Mucosa of descending colon (tissue), 3 donors: ENCODE data around the gene ANO9. TPM values are rescaled to one million over a fixed set of nuclear protein-coding genes. Genes with fewer than 3 reads are reported as not detected.
A peak's percentile ranks its signal among the peaks of the same experiment; 100 is the strongest.

Experiments used
- ATAC-seq: fragments of 200-7000 bp; cut with Tn5 transposase; one replicate; pipeline ENCODE4 v1.9.1; 2020; ENCODE audit warnings: mild to moderate bottlenecking, moderate library complexity
- DNase-seq, 3 donors: peaks; one replicate each; pipeline ENCODE4 v3.0.0-alpha.2; 2020
- H3K36me3 ChIP-seq: fragments of 200-600 bp; one replicate; pipeline ENCODE4 v1.8.0; 2021; ENCODE audit warnings: low read depth, mild to moderate bottlenecking
- H3K4me1 ChIP-seq: fragments of 200-600 bp; one replicate; pipeline ENCODE4 v1.8.0; 2021; ENCODE audit warnings: low read depth, mild to moderate bottlenecking
- H3K4me3 ChIP-seq: fragments of 200-600 bp; one replicate; pipeline ENCODE4 v1.8.0; 2021; ENCODE audit warnings: mild to moderate bottlenecking
- H3K9me3 ChIP-seq: fragments of 200-600 bp; one replicate; pipeline ENCODE4 v1.8.0; 2021; ENCODE audit warnings: mild to moderate bottlenecking
- intact Hi-C, 2 donors: fragments of 100-400 bp; cut with DNase I in 1 of 2; cut with micrococcal nuclease in 1 of 2; formaldehyde crosslinking; loops; one replicate each; pipeline versions ENCODE4 v1.11.0 to v1.11.1; 2022; cut with DNase I, micrococcal nuclease
- total RNA-seq, 3 donors: library from RNA; stranded (reverse); fragmentation: NEBNext Ultra II Directional in 2 of 3; extraction: Animal tissue kit (Norgen Biotek cat#: 25700) in 2 of 3; gene quantifications; one replicate each; pipeline versions ENCODE4 v1.2.1 to v1.2.4, GENCODE V29; 2021 to 2023
- TF ChIP-seq, protein P1 (sequence below): fragments of 200-600 bp; IDR thresholded peaks from one replicate; pipeline ENCODE4 v1.8.0; 2022; ENCODE audit warnings: antibody characterized with exemption, mild to moderate bottlenecking
- donor health status: DM: no; HTN: no; CAD: no; lungs with moderate emphysema.
- donor health status: DM: no; HTN: no; CAD: no.
- donor health status: DM: no; HTN: yes; CAD: no.

Gene ANO9
- total RNA-seq, 3 donors from 2014 or later: 85.2 to 179 (median 131) TPM

DNA sequence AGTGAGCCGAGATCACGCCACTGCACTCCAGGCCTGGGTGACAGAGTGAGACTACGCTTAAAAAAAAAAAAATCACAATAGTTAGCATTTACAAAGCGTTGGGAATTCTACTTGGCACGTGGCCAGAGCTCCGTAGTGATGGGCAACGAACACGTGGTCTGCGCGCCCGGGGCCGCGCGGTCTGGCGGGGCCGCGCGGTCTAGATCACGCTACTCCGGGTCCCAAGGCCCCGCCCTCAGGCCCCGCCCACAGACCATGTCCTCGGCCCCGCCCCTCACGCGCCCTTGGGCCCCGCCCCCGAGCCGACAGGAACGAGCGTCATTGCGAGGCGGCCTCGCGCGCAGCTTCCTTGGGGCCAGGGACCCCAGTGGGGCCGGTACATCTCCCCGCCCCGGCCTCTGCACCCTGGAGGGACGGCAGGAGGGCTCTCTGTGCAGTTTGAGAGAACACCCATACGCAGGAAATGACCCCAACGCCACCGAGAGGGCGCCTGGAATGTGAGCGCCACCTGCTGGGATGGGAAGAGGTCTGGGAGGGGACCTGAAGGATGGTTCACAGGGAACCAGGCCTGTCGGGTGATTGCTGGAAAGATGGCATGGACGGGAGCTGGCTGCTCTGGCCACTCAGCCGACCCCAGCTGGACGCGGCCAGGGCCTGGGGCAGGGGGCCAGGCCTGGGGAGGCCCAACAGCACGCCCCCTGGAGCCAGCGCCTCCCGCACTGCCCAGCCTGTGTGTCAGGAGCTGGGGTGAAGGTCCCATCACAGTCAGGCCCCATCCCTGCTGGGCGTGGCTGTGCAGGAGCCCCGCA, 6.3 kb upstream of the ANO9 start:
- TF ChIP-seq, protein P1, sequence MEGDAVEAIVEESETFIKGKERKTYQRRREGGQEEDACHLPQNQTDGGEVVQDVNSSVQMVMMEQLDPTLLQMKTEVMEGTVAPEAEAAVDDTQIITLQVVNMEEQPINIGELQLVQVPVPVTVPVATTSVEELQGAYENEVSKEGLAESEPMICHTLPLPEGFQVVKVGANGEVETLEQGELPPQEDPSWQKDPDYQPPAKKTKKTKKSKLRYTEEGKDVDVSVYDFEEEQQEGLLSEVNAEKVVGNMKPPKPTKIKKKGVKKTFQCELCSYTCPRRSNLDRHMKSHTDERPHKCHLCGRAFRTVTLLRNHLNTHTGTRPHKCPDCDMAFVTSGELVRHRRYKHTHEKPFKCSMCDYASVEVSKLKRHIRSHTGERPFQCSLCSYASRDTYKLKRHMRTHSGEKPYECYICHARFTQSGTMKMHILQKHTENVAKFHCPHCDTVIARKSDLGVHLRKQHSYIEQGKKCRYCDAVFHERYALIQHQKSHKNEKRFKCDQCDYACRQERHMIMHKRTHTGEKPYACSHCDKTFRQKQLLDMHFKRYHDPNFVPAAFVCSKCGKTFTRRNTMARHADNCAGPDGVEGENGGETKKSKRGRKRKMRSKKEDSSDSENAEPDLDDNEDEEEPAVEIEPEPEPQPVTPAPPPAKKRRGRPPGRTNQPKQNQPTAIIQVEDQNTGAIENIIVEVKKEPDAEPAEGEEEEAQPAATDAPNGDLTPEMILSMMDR: peak; percentile 43
- intact Hi-C loops: no loop called here
- Histone ChIP-seq H3K4me3 (peak overlapping the region; percentile 26), H3K36me3 (no peaks in the 10 kb centered on the region), H3K4me1 (peaks cover 47% of the 10 kb centered on the region), H3K9me3 (no peaks in the 10 kb centered on the region)
- DNase-seq: peak; percentile 97 to 99 (median 98)
- peak; percentile 76 for ATAC-seq

DNA sequence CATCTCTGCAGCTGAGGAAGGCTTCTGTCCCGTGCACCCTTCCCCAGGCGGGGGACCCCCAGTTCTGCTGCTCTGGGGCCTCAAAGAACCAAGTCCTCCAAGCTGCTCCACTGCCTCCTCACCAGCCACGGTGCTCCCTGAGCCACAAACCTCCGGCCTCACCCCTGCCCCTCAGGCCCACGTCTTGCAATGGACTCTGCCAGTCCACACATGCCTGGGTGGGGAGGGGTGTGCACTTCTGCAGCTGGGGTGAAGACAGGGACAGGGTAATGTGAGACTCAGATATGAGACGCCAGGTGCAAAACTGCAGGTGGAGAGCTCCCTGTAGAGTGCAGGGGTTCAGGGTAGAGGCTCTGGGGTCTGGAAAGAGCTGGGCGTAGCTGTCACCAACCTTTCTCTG, 5.1 kb upstream of the ANO9 start:
- intact Hi-C loops: no loop called here
- ATAC-seq: no peak
- DNase-seq: peak; percentile 47 to 74 (median 64)
- Histone ChIP-seq H3K36me3 (no peaks in the 10 kb centered on the region), H3K4me3 (no peak overlapping the region), H3K4me1 (peaks cover 48% of the 10 kb centered on the region), H3K9me3 (no peaks in the 10 kb centered on the region)
- TF ChIP-seq, protein P1: no peak

DNA sequence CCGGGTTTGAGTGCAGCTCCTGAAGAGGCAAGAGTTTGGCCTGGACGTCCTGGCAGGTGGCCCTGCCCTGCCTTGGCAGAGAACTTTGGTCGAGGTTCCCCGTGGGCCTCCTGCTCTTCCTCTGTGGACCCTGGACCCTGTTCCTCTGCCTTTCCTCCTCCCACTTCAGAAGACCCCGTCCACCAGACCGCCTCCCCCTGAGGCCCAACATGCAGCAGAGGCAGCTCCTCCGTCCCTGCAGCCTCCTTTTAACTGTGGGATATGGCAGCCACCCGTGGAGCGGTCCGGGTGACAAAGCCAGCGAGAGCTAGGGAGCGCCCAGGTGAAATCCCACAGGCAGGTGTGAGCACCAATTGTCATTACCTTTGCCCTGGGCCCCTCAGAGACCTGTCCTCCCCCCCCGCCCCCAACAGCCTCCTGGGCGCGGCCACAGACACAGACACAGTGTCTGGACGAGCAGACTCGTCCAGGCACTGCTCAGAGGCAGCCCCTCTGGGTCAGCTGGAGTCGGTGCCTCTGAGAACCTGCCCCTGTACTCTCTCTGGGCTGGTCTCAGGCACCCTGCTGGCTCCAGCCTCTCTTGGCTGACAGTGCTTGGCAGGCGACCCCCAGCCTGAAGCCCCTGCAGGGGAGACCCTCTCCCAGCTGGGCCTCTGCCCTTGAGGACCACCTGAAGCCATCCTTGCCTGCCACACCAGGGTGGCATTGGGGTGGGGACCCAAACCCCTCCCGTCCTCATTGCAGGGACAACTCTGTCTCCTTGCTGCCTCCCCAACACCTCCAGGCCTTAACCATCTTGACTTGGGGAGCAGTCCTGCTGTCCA, 4.2 kb upstream of the ANO9 start:
- DNase-seq: peak; percentile 76 to 84 (median 83)
- ATAC-seq: peak; percentile 42
- Histone ChIP-seq H3K36me3 (no peaks in the 10 kb centered on the region), H3K9me3 (no peaks in the 10 kb centered on the region), H3K4me3 (no peak overlapping the region), H3K4me1 (peaks cover 40% of the 10 kb centered on the region)
- TF ChIP-seq, protein P1: no peak
- intact Hi-C loops: no loop called here

DNA sequence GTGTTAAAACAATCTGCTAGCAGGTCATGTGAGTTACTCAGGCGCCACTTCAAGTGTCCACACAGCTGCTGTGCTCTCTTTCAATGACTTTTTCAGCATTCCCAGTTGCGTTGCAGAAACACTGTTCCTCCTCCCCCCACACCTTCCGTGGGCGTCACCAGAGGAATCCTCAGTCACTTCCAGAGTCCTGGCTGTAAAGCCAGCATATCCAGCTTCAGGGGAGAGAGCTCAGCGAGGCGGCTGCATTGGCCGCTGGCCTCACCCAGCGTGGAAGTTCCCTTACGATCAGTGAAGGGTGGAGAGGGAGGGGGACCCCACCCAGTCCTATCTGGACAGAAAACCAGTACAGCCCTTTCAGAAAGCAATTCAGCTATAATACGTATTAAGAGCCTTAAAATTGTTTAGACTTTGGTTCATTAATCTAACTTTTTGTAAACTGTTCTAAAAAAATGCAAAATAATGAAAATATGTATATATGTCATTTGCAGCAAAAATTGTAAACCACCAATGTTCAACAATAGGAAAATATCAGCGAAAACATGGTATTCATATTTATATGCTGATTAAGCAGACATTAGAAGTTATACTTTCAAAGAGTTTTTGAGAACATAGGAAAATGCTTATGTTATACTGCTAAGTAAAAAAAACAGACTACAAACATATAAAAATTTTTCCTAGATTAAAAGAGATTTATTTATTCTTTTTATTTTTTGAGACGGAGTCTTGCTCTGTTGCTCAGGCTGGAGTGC, 2.8 kb upstream of the ANO9 start:
- Histone ChIP-seq H3K36me3 (no peaks in the 10 kb centered on the region), H3K9me3 (no peaks in the 10 kb centered on the region), H3K4me3 (no peak overlapping the region), H3K4me1 (peaks cover 42% of the 10 kb centered on the region)
- ATAC-seq (peak; percentile 33), DNase-seq (peak; percentile 80 to 83 (median 82))
- intact Hi-C loops: no loop called here
- TF ChIP-seq, protein P1: no peak

DNA sequence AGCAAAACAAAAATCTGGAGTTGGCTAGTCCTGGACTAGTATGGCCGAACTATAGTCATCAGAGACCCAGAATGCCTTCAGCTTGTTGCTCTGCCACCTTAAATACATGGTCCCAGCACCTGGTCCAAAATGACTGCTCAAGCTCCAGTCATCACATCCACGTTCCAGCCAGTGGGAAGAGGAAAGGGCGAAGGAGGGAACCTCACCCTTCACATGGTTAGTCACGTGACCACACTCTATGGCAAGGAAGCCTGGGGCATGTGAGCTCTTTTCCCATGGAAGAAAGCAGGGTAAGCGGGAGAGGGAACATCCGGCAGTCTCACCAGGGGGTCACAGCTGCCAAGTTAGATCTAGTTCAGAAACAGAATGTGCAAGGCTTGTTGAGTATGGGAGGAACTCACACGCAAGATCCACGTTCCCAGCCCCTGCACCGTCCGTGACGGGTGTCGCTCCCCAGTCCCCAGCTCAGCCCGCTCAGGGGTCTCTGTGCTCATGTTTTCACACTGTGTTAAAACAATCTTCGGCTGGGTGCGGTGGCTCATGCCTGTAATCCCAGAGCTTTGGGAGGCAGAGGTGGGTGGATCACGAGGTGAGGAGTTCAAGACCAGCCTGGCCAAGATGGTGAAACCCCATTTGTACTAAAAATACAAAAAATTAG, 1.9 kb upstream of the ANO9 start:
- intact Hi-C loops: no loop called here
- no peaks in the 10 kb centered on the region for H3K9me3 ChIP-seq
- H3K4me3 ChIP-seq: no peak overlapping the region
- TF ChIP-seq, protein P1: no peak
- DNase-seq (peak; percentile 52 to 67 (median 54)), ATAC-seq (no peak)
- no peaks in the 10 kb centered on the region for H3K36me3 ChIP-seq
- H3K4me1 ChIP-seq: peaks cover 37% of the 10 kb centered on the region
